ENCODE results near the gene TM6SF1. TPM values are rescaled to one million over a fixed set of nuclear protein-coding genes. Genes with fewer than 3 reads are reported as not detected.

TM6SF1 gene
- total RNA-seq, 4 donors from 2014 or later, result 2.0 to 3.5 (median 2.4) TPM

GRCh38 chr15:83155942-83156341, 48.5 kb downstream of the TM6SF1 start:
- intact Hi-C loops (cut with DNase I; ENCODE audit: low total_unique reads), result no loop called here
- no peak for TF ChIP-seq POLR2A (IDR thresholded peaks at IDR 0.05)
- TF ChIP-seq CTCF (IDR thresholded peaks at IDR 0.05), result no peak
- DNase-seq (ENCODE audit: low spot score in 2 of 2), result no peak
- H3K4me3 ChIP-seq (ENCODE audit: low read depth, poor library complexity, severe bottlenecking), result no peak overlapping the region
- WGBS, 2 donors, result 36 to 42% methylated on average over 1 of the region's 1 CpG

GRCh38 chr15:83158393-83158792, 50.9 kb downstream of the TM6SF1 start:
- intact Hi-C loops (cut with DNase I; ENCODE audit: low total_unique reads), result no loop called here

GRCh38 chr15:83160741-83161140, 53.3 kb downstream of the TM6SF1 start:
- no peak for DNase-seq (ENCODE audit: low spot score in 2 of 2)
- TF ChIP-seq POLR2A (IDR thresholded peaks at IDR 0.05), result no peak
- TF ChIP-seq CTCF (IDR thresholded peaks at IDR 0.05), result no peak
- no peak overlapping the region for H3K4me3 ChIP-seq (ENCODE audit: low read depth, poor library complexity, severe bottlenecking)
- intact Hi-C loops (cut with DNase I; ENCODE audit: low total_unique reads), result no loop called here
- WGBS, 2 donors, result 94 to 95% methylated on average over 3 of the region's 3 CpGs

More at GRCh38 chr15:83158393-83158792, 50.9 kb downstream of the TM6SF1 start:
- WGBS, 2 donors, result 71 to 81% methylated on average over 1 of the region's 1 CpG
- H3K4me3 ChIP-seq (ENCODE audit: low read depth, poor library complexity, severe bottlenecking), result no peak overlapping the region
- TF ChIP-seq POLR2A (IDR thresholded peaks at IDR 0.05) (no peak), CTCF (IDR thresholded peaks at IDR 0.05) (no peak)
- no peak for DNase-seq (ENCODE audit: low spot score in 2 of 2)

- intact Hi-C loops (cut with DNase I; ENCODE audit: low total_unique reads), result no loop called here
- 84 to 90% methylated on average over 4 of the region's 4 CpGs for WGBS, 2 donors
- H3K4me3 ChIP-seq (ENCODE audit: low read depth, poor library complexity, severe bottlenecking), result no peak overlapping the region
- TF ChIP-seq POLR2A (IDR thresholded peaks at IDR 0.05) (no peak), CTCF (IDR thresholded peaks at IDR 0.05) (no peak)
- DNase-seq (ENCODE audit: low spot score in 2 of 2), result no peak
Measured at GRCh38 chr15:83163032-83163431, 55.6 kb downstream of the TM6SF1 start.

GRCh38 chr15:83164111-83164770, 56.8 kb downstream of the TM6SF1 start:
- 89 to 92% methylated on average over 1 of the region's 1 CpG for WGBS, 2 donors
- intact Hi-C loops (cut with DNase I; ENCODE audit: low total_unique reads), result no loop called here
- DNase-seq (ENCODE audit: low spot score in 2 of 2), result no peak
- no peak for TF ChIP-seq CTCF (IDR thresholded peaks at IDR 0.05)
- no peak for TF ChIP-seq POLR2A (IDR thresholded peaks at IDR 0.05)
- H3K4me3 ChIP-seq (ENCODE audit: low read depth, poor library complexity, severe bottlenecking), result no peak overlapping the region

Measured in lower leg skin (tissue), 4 donors.